ENCODE data around the gene PSMB7. TPM values are rescaled to one million over a fixed set of nuclear protein-coding genes. Genes with fewer than 3 reads are reported as not detected.

The PSMB7 gene
- total RNA-seq, 1 donor from 2014 or later: 225 TPM

GRCh38 chr9:124341455-124342170 is 73.6 kb downstream of the PSMB7 start:
- H3K4me3 Mint-ChIP-seq: no peak overlapping the region
- intact Hi-C loops (cut with micrococcal nuclease): no loop called here
- no peak for DNase-seq
- no peak overlapping the region for H3K27ac Mint-ChIP-seq
- H3K27me3 Mint-ChIP-seq: no peaks in the 10 kb centered on the region
- peaks cover 4% of the 10 kb centered on the region for H3K36me3 Mint-ChIP-seq (ENCODE audit: low read depth)
- H3K9me3 Mint-ChIP-seq: no peaks in the 10 kb centered on the region
- no peaks in the 10 kb centered on the region for H3K4me1 Mint-ChIP-seq

DNA sequence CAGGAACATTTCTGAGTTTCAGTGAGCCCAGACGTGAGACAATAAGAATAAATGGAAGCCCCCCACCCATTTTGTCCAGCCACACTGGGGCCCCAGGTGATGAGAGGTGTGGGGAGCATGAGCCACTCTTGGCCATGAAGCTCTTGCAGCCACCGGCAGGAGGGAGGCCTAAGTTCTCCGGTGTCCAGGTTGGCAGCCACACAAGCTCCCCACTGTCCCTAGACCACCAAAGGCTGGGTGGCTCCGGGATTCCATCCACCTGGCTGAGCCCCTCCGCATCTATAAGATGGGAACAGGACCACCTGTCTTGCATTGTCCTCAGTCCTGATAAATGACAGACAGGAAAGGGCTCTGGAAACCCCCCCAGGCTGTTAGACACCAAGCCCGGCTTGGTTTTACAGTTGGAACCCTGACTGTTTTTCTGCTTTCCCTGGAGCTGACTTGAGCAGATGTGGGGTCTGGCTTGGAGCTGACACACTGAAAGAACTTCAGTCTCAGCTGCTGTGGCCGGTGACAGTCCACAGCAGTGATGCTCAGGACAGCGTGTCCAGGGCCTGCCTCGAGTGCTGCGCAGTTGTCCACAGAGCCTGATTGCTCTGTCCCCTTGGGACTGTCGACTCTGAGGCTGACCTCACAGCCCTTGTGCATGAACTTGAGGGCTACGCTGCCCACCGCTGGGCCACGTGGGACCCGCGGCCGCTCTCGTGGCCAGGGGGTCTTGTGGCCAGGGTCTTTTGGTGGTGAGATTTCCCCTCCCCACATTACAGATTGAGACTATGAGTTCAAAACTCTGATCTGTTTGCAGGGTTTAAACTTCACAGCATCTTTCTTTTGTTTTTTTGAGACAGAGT is 74.8 kb downstream of the PSMB7 start:
- H3K4me3 Mint-ChIP-seq: no peak overlapping the region
- H3K9me3 Mint-ChIP-seq: no peaks in the 10 kb centered on the region
- intact Hi-C loops (cut with micrococcal nuclease): no loop called here
- H3K36me3 Mint-ChIP-seq (ENCODE audit: low read depth): peaks cover 4% of the 10 kb centered on the region
- no peaks in the 10 kb centered on the region for H3K27me3 Mint-ChIP-seq
- no peak for DNase-seq
- H3K27ac Mint-ChIP-seq: no peak overlapping the region
- H3K4me1 Mint-ChIP-seq: no peaks in the 10 kb centered on the region

DNA sequence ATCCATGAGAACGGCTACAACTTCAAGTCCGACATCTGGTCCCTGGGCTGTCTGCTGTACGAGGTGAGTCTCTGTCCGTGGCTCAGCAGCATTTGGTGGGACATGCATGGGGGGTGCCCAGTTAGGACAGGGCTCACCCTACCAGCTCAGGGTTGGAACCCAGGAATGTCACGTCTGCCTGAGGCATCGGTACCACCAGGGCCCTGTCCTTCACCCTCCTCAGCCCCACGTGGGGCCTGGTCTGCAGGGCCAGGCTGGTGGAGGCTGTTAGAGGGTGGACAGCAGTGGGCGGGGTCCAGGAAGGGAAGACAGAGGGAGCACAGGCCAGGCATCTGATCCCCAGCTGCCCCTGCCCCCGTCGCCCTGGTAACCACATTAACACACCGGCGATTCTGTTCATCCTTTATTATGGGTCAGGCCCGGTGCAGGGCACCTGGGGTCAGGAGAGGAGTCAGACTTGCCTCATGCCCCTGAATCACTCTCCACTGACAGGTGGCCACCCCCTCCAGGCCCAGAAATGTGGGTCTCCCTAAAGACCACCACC is 75.6 kb downstream of the PSMB7 start:
- no peaks in the 10 kb centered on the region for H3K4me1 Mint-ChIP-seq
- H3K27me3 Mint-ChIP-seq: no peaks in the 10 kb centered on the region
- no peaks in the 10 kb centered on the region for H3K9me3 Mint-ChIP-seq
- DNase-seq: no peak
- H3K27ac Mint-ChIP-seq: no peak overlapping the region
- H3K36me3 Mint-ChIP-seq (ENCODE audit: low read depth): peaks cover 4% of the 10 kb centered on the region
- H3K4me3 Mint-ChIP-seq: no peak overlapping the region
- intact Hi-C loops (cut with micrococcal nuclease): no loop called here

GRCh38 chr9:124337562-124337961 is 77.7 kb downstream of the PSMB7 start:
- Mint-ChIP-seq H3K9me3 (no peaks in the 10 kb centered on the region), H3K27ac (no peak overlapping the region), H3K4me1 (no peaks in the 10 kb centered on the region), H3K36me3 (ENCODE audit: low read depth) (peaks cover 4% of the 10 kb centered on the region), H3K27me3 (no peaks in the 10 kb centered on the region), H3K4me3 (no peak overlapping the region)
- intact Hi-C loops (cut with micrococcal nuclease): no loop called here
- no peak for DNase-seq

GRCh38 chr9:124335320-124335707 is 79.9 kb downstream of the PSMB7 start:
- H3K4me3 Mint-ChIP-seq: no peak overlapping the region
- no peak for DNase-seq
- H3K9me3 Mint-ChIP-seq: no peaks in the 10 kb centered on the region
- H3K27me3 Mint-ChIP-seq: no peaks in the 10 kb centered on the region
- intact Hi-C loops (cut with micrococcal nuclease): no loop called here
- no peak overlapping the region for H3K27ac Mint-ChIP-seq
- peaks cover 4% of the 10 kb centered on the region for H3K36me3 Mint-ChIP-seq (ENCODE audit: low read depth)
- H3K4me1 Mint-ChIP-seq: no peaks in the 10 kb centered on the region

- DNase-seq: no peak
- intact Hi-C loops (cut with micrococcal nuclease): no loop called here
Measured at GRCh38 chr9:124334568-124335319, 80.5 kb downstream of the PSMB7 start.

GRCh38 chr9:124333203-124333579 is 82.1 kb downstream of the PSMB7 start:
- no peak for DNase-seq
- Mint-ChIP-seq H3K27me3 (no peaks in the 10 kb centered on the region), H3K4me3 (no peak overlapping the region), H3K9me3 (no peaks in the 10 kb centered on the region), H3K4me1 (no peaks in the 10 kb centered on the region), H3K27ac (no peak overlapping the region), H3K36me3 (ENCODE audit: low read depth) (peaks cover 4% of the 10 kb centered on the region)
- intact Hi-C loops (cut with micrococcal nuclease): no loop called here

More at GRCh38 chr9:124334568-124335319, 80.5 kb downstream of the PSMB7 start:
- H3K27me3 Mint-ChIP-seq: no peaks in the 10 kb centered on the region
- H3K4me3 Mint-ChIP-seq: no peak overlapping the region
- no peak overlapping the region for H3K27ac Mint-ChIP-seq
- peaks cover 4% of the 10 kb centered on the region for H3K36me3 Mint-ChIP-seq (ENCODE audit: low read depth)
- no peaks in the 10 kb centered on the region for H3K9me3 Mint-ChIP-seq
- H3K4me1 Mint-ChIP-seq: no peaks in the 10 kb centered on the region

DNA sequence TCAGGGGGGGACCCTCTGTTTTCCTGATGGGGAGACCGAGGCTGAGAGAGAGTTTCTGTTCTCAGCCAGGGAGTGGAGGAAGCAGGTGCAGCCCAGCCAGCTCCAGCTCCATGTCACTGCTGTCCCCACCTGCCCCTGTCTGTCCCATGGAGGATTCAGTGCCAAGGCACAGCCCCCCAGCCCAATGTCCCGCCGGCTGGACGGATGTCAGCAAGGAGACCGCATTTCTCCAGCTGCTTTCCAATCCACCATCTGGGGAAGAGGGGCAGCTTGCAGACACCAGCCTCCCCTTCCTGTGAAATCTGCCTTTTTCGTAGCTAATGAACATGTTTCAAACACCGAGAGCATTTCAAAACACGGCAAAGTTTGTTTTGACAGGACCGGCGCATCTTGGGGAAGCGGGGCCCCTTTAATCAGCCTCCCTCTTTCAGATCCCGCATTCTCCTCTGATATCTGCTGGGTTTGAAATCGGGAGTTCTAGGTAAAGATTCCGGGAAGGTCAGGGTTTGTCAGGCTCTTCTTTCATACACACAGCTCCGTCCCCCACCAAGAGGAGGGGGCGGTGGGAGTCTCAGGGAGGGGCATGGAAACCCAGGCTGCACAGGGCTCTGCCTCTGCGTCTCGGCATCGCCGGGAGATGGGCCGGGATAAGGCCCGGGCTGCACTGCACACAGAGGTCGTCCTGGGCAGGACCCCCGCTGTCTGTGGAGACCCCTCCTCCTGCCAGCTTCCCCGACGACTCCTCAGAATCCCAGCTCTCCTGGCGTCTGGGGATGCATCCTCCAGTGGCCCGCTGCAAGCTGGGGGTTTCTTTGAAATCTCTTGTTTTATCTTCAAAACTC is 82.7 kb downstream of the PSMB7 start:
- no peak for DNase-seq
- Mint-ChIP-seq H3K4me1 (no peaks in the 10 kb centered on the region), H3K27me3 (no peaks in the 10 kb centered on the region), H3K36me3 (ENCODE audit: low read depth) (peaks cover under 1% of the 10 kb centered on the region), H3K9me3 (no peaks in the 10 kb centered on the region), H3K4me3 (no peak overlapping the region), H3K27ac (no peak overlapping the region)
- intact Hi-C loops (cut with micrococcal nuclease): no loop called here

GRCh38 chr9:124331580-124331979 is 83.7 kb downstream of the PSMB7 start:
- H3K27me3 Mint-ChIP-seq: no peaks in the 10 kb centered on the region
- no peak overlapping the region for H3K4me3 Mint-ChIP-seq
- no peaks in the 10 kb centered on the region for H3K4me1 Mint-ChIP-seq
- H3K9me3 Mint-ChIP-seq: no peaks in the 10 kb centered on the region
- intact Hi-C loops (cut with micrococcal nuclease): no loop called here
- DNase-seq: no peak
- no peak overlapping the region for H3K27ac Mint-ChIP-seq
- no peaks in the 10 kb centered on the region for H3K36me3 Mint-ChIP-seq (ENCODE audit: low read depth)

DNA sequence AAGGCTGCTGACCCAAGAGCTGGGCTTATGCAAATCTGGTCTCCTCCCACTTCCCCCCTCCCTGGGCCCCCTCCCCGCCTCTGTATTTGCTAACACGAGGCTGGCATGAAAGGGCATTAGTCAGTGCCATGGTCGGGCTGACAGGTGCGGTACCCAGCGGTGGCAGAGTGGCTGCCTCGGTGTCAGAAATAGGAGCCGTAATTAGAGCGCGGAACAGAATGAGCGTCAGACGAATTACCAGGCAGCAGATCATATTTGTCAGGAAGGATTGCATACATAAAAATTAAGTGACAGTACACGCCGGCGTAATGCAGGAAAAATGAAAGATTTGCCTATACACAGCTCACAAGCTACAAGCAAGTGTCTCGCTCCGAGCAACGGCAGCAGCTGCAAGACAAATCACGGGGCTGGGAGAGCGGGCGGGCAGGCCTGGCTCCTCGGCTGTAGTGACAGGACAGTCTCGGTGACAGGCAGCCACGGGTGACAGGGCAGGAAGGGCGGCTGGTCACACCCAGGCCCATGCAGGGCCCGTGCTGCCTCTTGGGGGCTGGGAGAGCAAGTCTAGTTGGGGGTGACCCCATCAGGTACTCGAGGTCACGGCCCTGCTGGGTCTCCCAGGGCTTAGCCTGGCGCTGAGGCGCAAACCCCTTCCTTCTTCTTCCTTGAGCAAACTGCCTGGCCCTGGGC is 85.1 kb downstream of the PSMB7 start:
- Mint-ChIP-seq H3K9me3 (no peaks in the 10 kb centered on the region), H3K27ac (no peak overlapping the region), H3K27me3 (no peaks in the 10 kb centered on the region)

DNA sequence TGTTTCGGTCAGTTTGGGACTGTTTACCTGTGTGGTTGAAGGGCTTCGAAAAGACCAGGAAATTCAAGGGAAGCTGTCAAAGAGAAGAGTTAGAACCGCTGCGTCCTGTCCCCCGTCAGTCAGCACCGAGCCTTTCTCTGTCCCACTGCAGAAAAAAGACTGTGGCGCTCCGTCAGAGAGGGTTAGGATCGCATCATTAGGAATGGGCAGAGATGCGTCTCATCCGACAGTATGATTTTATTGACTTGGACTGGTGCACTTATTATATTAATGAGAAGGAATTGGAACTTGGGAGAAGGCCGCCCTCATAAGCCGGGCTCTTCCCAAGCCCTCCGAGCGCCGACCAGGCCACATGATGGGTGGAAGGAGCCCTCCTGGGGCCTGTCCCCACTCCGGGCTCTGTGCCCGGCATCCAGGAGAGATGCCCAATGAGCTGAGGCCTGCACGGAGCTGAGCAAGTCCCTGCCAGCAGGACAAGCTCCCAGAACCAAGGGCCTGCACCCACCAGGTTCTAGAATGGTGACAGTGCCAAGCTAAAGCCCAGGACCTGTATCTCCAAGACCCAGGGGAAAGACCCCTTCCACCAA is 85.9 kb downstream of the PSMB7 start:
- Mint-ChIP-seq H3K9me3 (no peaks in the 10 kb centered on the region), H3K27ac (no peak overlapping the region)

More for the DNA sequence above, 85.1 kb downstream of the PSMB7 start:
- no peaks in the 10 kb centered on the region for H3K4me1 Mint-ChIP-seq
- no peaks in the 10 kb centered on the region for H3K36me3 Mint-ChIP-seq (ENCODE audit: low read depth)
- intact Hi-C loops (cut with micrococcal nuclease): no loop called here
- DNase-seq: no peak
- H3K4me3 Mint-ChIP-seq: no peak overlapping the region

GRCh38 chr9:124328285-124328684 is 87.0 kb downstream of the PSMB7 start:
- Mint-ChIP-seq H3K36me3 (ENCODE audit: low read depth) (no peaks in the 10 kb centered on the region), H3K27ac (no peak overlapping the region), H3K4me3 (no peak overlapping the region), H3K9me3 (no peaks in the 10 kb centered on the region), H3K4me1 (no peaks in the 10 kb centered on the region), H3K27me3 (no peaks in the 10 kb centered on the region)
- DNase-seq: no peak
- intact Hi-C loops (cut with micrococcal nuclease): no loop called here

More for the DNA sequence above, 85.9 kb downstream of the PSMB7 start:
- Mint-ChIP-seq H3K36me3 (ENCODE audit: low read depth) (no peaks in the 10 kb centered on the region), H3K4me3 (no peak overlapping the region), H3K4me1 (no peaks in the 10 kb centered on the region), H3K27me3 (no peaks in the 10 kb centered on the region)
- intact Hi-C loops (cut with micrococcal nuclease): no loop called here
- no peak for DNase-seq
